ENCODE data around the gene PNPO. TPM values are rescaled to one million over a fixed set of nuclear protein-coding genes. Genes with fewer than 3 reads are reported as not detected.

PNPO gene
- total and polyA plus RNA-seq, 2 of the 8 experiments (the other 6 are each of a cell fraction or from before 2014, with no cell fraction given) = 7.0 to 8.1 TPM

- no peak overlapping the region for H2AK5ac ChIP-seq (ENCODE audit: low read depth, low read length)
- H3K18ac ChIP-seq (ENCODE audit: extremely low read depth, low read length) = no peak overlapping the region
- H2BK12ac ChIP-seq (ENCODE audit: low read depth, low read length) = peak overlapping the region; percentile 75; the same call in 1 of the 2 replicates
- no peak overlapping the region for H2BK20ac ChIP-seq (ENCODE audit: low read length)
- H4K20me1 ChIP-seq (replicated peaks in 1 of 2; ENCODE audit: control insufficient read depth in 1 of 2, insufficient read depth in 2 of 2, low read length in 2 of 2) = peaks cover 0 to 3% of the 10 kb centered on the region in 2 experiments
- no peak overlapping the region for H2AFZ ChIP-seq (ENCODE audit: low read length)
- H4K91ac ChIP-seq (replicated peaks; ENCODE audit: insufficient read length, low read length) = no peak overlapping the region
- H2BK5ac ChIP-seq (ENCODE audit: low read depth, low read length) = no peak overlapping the region; the same call in 1 of the 2 replicates
- H3K23me2 ChIP-seq (ENCODE audit: low read depth, low read length) = peaks cover 2% of the 10 kb centered on the region; the same call in 1 of the 2 replicates
- no peak overlapping the region for H2BK120ac ChIP-seq (replicated peaks; ENCODE audit: low read depth, low read length)
- 51% methylated on average over 4 of the region's 4 CpGs; no CpG with 5 or more reads in 1 of the 2 experiments for WGBS, 2 experiments (ENCODE audit: extremely low coverage in 1 of 2, insufficient coverage in 1 of 2, insufficient read length in 1 of 2, insufficient replicate concordance in 2 of 2, low coverage in 1 of 2, low lambda C conversion rate in 2 of 2, missing lambda C conversion rate in 1 of 2)
- H3K14ac ChIP-seq (ENCODE audit: insufficient read length) = no peak overlapping the region
- H3K4me3 ChIP-seq (ENCODE audit: extremely low read depth in 1 of 4, insufficient read depth in 2 of 4, low read depth in 3 of 4, low read length in 4 of 4) = peak overlapping the region in 2 of 4 experiments; percentile 1 to 43; a peak in 4 of 8 replicates
- DNase-seq (ENCODE audit: low read depth in 1 of 2, low spot score in 2 of 2) = peak; percentile 36 to 57
- H3K36me3 ChIP-seq (ENCODE audit: control insufficient read depth in 2 of 4, insufficient read depth in 4 of 4, low read length in 3 of 4) = no peaks in the 10 kb centered on the region
- no peak overlapping the region for H2BK15ac ChIP-seq (ENCODE audit: low read length)
- peaks cover 10 to 17% (median 12%) of the 10 kb centered on the region in 4 experiments for H3K4me1 ChIP-seq (replicated peaks in 1 of 4; ENCODE audit: control insufficient read depth in 3 of 4, insufficient read depth in 4 of 4, low read length in 3 of 4)
- peaks cover 0 to 22% of the 10 kb centered on the region in 2 experiments; a peak in 3 of 4 replicates for H3K79me2 ChIP-seq (ENCODE audit: control insufficient read depth in 1 of 2, insufficient read depth in 2 of 2, low read length in 2 of 2)
- FAIRE-seq = no peak
- no peaks in the 10 kb centered on the region for H3K27me3 ChIP-seq (replicated peaks in 1 of 4; ENCODE audit: control insufficient read depth in 3 of 4, extremely low read depth in 1 of 4, insufficient read depth in 3 of 4, low read length in 3 of 4)
- H3K56ac ChIP-seq (replicated peaks; ENCODE audit: insufficient read length, low read depth, low read length) = no peak overlapping the region
- H4K8ac ChIP-seq (ENCODE audit: extremely low read depth, insufficient read depth, low read length) = no peak overlapping the region
- CTCF ChIA-PET (ENCODE audit: partially characterized antibody) = interaction anchor here (1.0 to 2.0 kb wide), 5 partner anchors 13 to 61 kb away, joined by 3 to 6 read pairs (median 4); partner anchors contain the start of gene SCRN2
- POLR2A ChIA-PET (ENCODE audit: partially characterized antibody) = interaction anchor here (0.8 to 1.8 kb wide), 5 partner anchors 28 to 89 kb away, joined by 3 to 6 read pairs (median 3); no protein-coding TSS in a partner anchor
- no peak overlapping the region for H3K27ac ChIP-seq (ENCODE audit: low read depth, low read length)
- H4K5ac ChIP-seq (ENCODE audit: insufficient read length, low read depth, low read length) = no peak overlapping the region
- H3K9ac ChIP-seq (replicated peaks in 1 of 4; ENCODE audit: extremely low read depth in 1 of 4, low read depth in 3 of 4, low read length in 3 of 4) = no peak overlapping the region
- no peak overlapping the region for H3K23ac ChIP-seq (ENCODE audit: insufficient read length)
- no peaks in the 10 kb centered on the region for H3K9me3 ChIP-seq (ENCODE audit: insufficient read depth in 2 of 2, low read depth in 1 of 2, low read length in 1 of 2)
- H3K4ac ChIP-seq (replicated peaks; ENCODE audit: insufficient read length, low read depth, low read length) = no peak overlapping the region
- H3K79me1 ChIP-seq (ENCODE audit: low read depth, low read length) = peaks cover 20% of the 10 kb centered on the region
- H3K4me2 ChIP-seq (ENCODE audit: insufficient read depth in 1 of 2, low read depth in 2 of 2, low read length in 2 of 2) = peak overlapping the region; percentile 40 to 64
- TF ChIP-seq NRF1 (IDR thresholded peaks at IDR 0.05; ENCODE audit: low read depth, low read length) (no peak), EGR1 (IDR thresholded peaks at IDR 0.05; ENCODE audit: borderline replicate concordance, low read depth, low read length) (0 out of 2 replicates have a peak, but pooled peaks have one; percentile 8), BACH1 (IDR thresholded peaks at IDR 0.05; ENCODE audit: low read length) (0 out of 2 replicates have a peak, but pooled peaks have one; percentile 15), SP4 (IDR thresholded peaks at IDR 0.05; ENCODE audit: low read length) (no peak), POLR2AphosphoS5 (IDR thresholded peaks at IDR 0.05; ENCODE audit: low read depth, low read length) (0 out of 2 replicates have a peak, but pooled peaks have one; percentile 19), KDM1A (IDR thresholded peaks at IDR 0.05; ENCODE audit: borderline replicate concordance, low read length) (no peak), YY1 (IDR thresholded peaks at IDR 0.05; ENCODE audit: low read depth, low read length) (0 out of 2 replicates have a peak, but pooled peaks have one; percentile 44), SIN3A (conservative IDR thresholded peaks at IDR 0.05 in 1 of 2, IDR thresholded peaks at IDR 0.05 in 1 of 2; ENCODE audit: low read depth in 1 of 2, low read length in 2 of 2) (peak in 1 of 2 experiments; percentile 47; a peak in 1 of 4 replicates), TCF12 (IDR thresholded peaks at IDR 0.05; ENCODE audit: low read depth, low read length) (0 out of 2 replicates have a peak, but pooled peaks have one; percentile 73), BCL11A (IDR thresholded peaks at IDR 0.05; ENCODE audit: low read depth in 2 of 2, low read length in 2 of 2) (peak in 1 of 2 experiments; percentile 31)
- TF ChIP-seq, protein P1, sequence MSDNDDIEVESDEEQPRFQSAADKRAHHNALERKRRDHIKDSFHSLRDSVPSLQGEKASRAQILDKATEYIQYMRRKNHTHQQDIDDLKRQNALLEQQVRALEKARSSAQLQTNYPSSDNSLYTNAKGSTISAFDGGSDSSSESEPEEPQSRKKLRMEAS (IDR thresholded peaks at IDR 0.05) = peak; percentile 40; the same call in 1 of the 2 replicates
Observed at GRCh38 chr17:47902039-47902744, 39.2 kb upstream of the PNPO start.

Data from H1 (cell line).